Fibroblast of the aortic adventitia (primary cell): ENCODE measurements around the gene BIN1. TPM values are rescaled to one million over a fixed set of nuclear protein-coding genes. Genes with fewer than 3 reads are reported as not detected.
A peak's percentile ranks its signal among the peaks of the same experiment; 100 is the strongest.

ENCODE experiments used
- DNase-seq: peaks from one replicate; pipeline ENCODE4 v3.0.0-alpha.2; 2010; ENCODE audit warnings: low read depth
- H3K4me3 ChIP-seq: 2 replicates; pipeline ENCODE4 v1.5.1; 2011; ENCODE audit warnings: low read depth, mild to moderate bottlenecking, control low read depth, low read length, moderate library complexity
- CTCF ChIP-seq: IDR thresholded peaks from 2 replicates; pipeline ENCODE4 v1.5.1; 2011; ENCODE audit warnings: mild to moderate bottlenecking, low read length, control low read depth, inconsistent platforms; ENCODE audit not compliant: insufficient read depth
- total RNA-seq: library from RNA; depleted of rRNA; stranded (reverse); fragments of >200 nt; gene quantifications from 2 replicates; pipeline ENCODE4 v1.2.3, GENCODE V29; 2012; ENCODE audit warnings: low replicate concordance

The BIN1 gene
- total RNA-seq, 1 donor: 68.7 TPM

GRCh38 chr2:127016329-127016728 lies 90.6 kb downstream of the BIN1 start:
- DNase-seq: no peak
- no peak for TF ChIP-seq CTCF
- no peak overlapping the region for H3K4me3 ChIP-seq

GRCh38 chr2:127015106-127015910 lies 91.6 kb downstream of the BIN1 start:
- H3K4me3 ChIP-seq: no peak overlapping the region
- no peak for DNase-seq
- TF ChIP-seq CTCF: no peak

GRCh38 chr2:127014630-127015029 lies 92.3 kb downstream of the BIN1 start:
- DNase-seq: peak; percentile 91
- TF ChIP-seq CTCF: no peak

GRCh38 chr2:127014224-127014623 lies 92.7 kb downstream of the BIN1 start:
- no peak for TF ChIP-seq CTCF
- H3K4me3 ChIP-seq: no peak overlapping the region
- no peak for DNase-seq

More at GRCh38 chr2:127014630-127015029, 92.3 kb downstream of the BIN1 start:
- no peak overlapping the region for H3K4me3 ChIP-seq

- DNase-seq: peak; percentile 29
- no peak overlapping the region for H3K4me3 ChIP-seq
- no peak for TF ChIP-seq CTCF
Observed at GRCh38 chr2:127012868-127013267, 94.1 kb downstream of the BIN1 start.

GRCh38 chr2:127012215-127012614 lies 94.7 kb downstream of the BIN1 start:
- no peak overlapping the region for H3K4me3 ChIP-seq
- peak; percentile 75 for DNase-seq
- TF ChIP-seq CTCF: no peak
